CD8-positive, alpha-beta memory T cell (primary cell): ENCODE measurements around the gene COL1A1. TPM values are rescaled to one million over a fixed set of nuclear protein-coding genes. Genes with fewer than 3 reads are reported as not detected.

ENCODE experiments used
- CTCF ChIA-PET: fragments of 350-600 bp; sonication (Branson Sonifier 250); formaldehyde crosslinking; loops from one replicate; lab custom pipeline; 2021; ENCODE audit warnings: antibody characterized with exemption; lab: Charles Lee
- POLR2A ChIA-PET: fragments of 350-600 bp; sonication (Branson Sonifier 250); formaldehyde crosslinking; loops from one replicate; lab custom pipeline; 2021; ENCODE audit warnings: antibody characterized with exemption; lab: Charles Lee
- DNase-seq, 5 donors: peaks; one replicate each; pipeline versions ENCODE4 v3.0.0 to v3.0.0-alpha.2; 2020 to 2022; ENCODE audit warnings: mixed read lengths in 1 of 5
- H3K27ac ChIP-seq: one replicate; pipeline ENCODE4 v1.7.0; 2013; ENCODE audit warnings: low read depth, mild to moderate bottlenecking, low read length, moderate library complexity
- H3K27me3 ChIP-seq: 2 replicates; pipeline ENCODE4 v1.7.0; 2013; ENCODE audit warnings: low read length, mild to moderate bottlenecking; ENCODE audit not compliant: insufficient read depth, poor library complexity, severe bottlenecking
- H3K36me3 ChIP-seq: 2 replicates; pipeline ENCODE4 v1.7.0; 2013; ENCODE audit warnings: mild to moderate bottlenecking, low read length, moderate library complexity; ENCODE audit not compliant: insufficient read depth
- H3K4me1 ChIP-seq: 2 replicates; pipeline ENCODE4 v1.7.0; 2013; ENCODE audit warnings: mild to moderate bottlenecking, low read length, moderate library complexity; ENCODE audit not compliant: insufficient read depth
- H3K4me3 ChIP-seq: 2 replicates; pipeline ENCODE4 v1.7.0; 2013; ENCODE audit warnings: mild to moderate bottlenecking, low read length
- H3K9me3 ChIP-seq: 2 replicates; pipeline ENCODE4 v1.7.0; 2013; ENCODE audit warnings: mild to moderate bottlenecking, low read length
- H3K27ac Mint-ChIP-seq, 8 donors: one replicate each; pipeline ENCODE4 v1.8.0; 2020 to 2021; ENCODE audit warnings: mixed read lengths in 8 of 8, mild to moderate bottlenecking in 6 of 8, inconsistent platforms in 3 of 8, moderate library complexity in 3 of 8
- H3K27me3 Mint-ChIP-seq, 2 donors: one replicate each; pipeline ENCODE4 v1.8.0; 2020 to 2021; ENCODE audit warnings: mixed read lengths in 2 of 2, mild to moderate bottlenecking in 1 of 2, moderate library complexity in 1 of 2
- H3K36me3 Mint-ChIP-seq, 3 donors: one replicate each; pipeline ENCODE4 v1.8.0; 2020 to 2021; ENCODE audit warnings: mixed read lengths in 3 of 3, inconsistent platforms in 1 of 3, mild to moderate bottlenecking in 1 of 3
- H3K4me1 Mint-ChIP-seq, 3 donors: one replicate each; pipeline ENCODE4 v1.8.0; 2020 to 2021; ENCODE audit warnings: mixed read lengths in 3 of 3, inconsistent platforms in 1 of 3, mild to moderate bottlenecking in 1 of 3
- H3K4me3 Mint-ChIP-seq, 7 donors: one replicate each; pipeline ENCODE4 v1.8.0; 2020 to 2021; ENCODE audit warnings: mixed read lengths in 7 of 7, mild to moderate bottlenecking in 6 of 7, moderate library complexity in 4 of 7, inconsistent platforms in 2 of 7
- H3K9me3 Mint-ChIP-seq, 5 donors: one replicate each; pipeline ENCODE4 v1.8.0; 2020 to 2022; ENCODE audit warnings: mixed read lengths in 5 of 5, mild to moderate bottlenecking in 3 of 5, moderate library complexity in 2 of 5, inconsistent platforms in 1 of 5
- polyA plus RNA-seq: library from polyadenylated mRNA; unstranded; fragments of 300-500 nt; fragmentation: Illumina TruSeq; gene quantifications from one replicate; pipeline ENCODE4 v1.2.3, GENCODE V29; 2021
- total RNA-seq, 2 experiments: library from RNA; stranded (reverse); gene quantifications; one replicate each; pipeline ENCODE4 v1.2.3, GENCODE V29; 2021

Gene COL1A1
- total and polyA plus RNA-seq, 3 experiments from 2014 or later, result 0.39 to 0.42 TPM; not detected in 1

DNA sequence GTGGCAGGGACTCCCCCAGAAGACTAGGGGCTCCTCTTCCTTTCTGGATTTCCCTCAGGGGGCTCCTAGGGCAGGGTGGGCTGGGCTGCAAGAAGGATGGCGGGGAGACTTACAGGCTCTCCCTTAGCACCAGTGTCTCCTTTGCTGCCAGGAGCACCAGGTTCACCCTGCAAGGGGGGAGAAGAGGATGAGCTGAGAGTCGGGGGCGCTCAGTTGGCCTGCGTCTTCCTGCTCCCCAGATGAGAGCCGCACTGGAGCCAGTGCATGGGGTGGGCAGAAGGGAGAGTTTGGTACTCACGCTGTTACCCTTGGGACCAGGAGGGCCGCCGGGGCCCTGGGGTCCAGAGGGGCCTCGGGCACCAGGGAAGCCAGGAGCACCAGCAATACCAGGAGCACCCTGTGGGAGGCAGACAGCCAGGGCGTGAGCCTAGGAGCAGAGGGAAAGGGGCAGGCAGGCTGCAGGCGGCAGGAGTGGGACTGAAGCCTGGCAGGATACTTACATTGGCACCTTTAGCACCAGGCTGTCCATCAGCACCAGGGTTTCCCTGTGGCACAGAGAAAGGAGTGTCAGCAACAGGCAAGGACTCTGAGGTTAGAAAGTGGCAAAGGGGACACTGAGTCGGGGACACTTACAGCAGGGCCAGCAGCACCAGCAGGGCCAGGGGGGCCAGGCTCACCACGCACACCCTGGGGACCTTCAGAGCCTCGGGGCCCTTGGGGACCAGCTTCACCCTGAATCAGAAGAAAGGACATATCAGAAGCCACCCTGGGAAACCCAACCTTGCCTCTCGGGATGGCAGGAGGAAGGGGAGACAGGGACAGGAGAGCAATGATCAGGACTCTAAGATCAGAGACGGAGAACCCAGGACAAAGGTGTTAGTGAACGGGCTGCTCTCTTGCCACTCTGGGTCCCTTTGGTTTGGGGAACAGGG lies 6.2 kb downstream of the COL1A1 start:
- POLR2A ChIA-PET, result no interaction called here
- CTCF ChIA-PET, result no interaction called here

DNA sequence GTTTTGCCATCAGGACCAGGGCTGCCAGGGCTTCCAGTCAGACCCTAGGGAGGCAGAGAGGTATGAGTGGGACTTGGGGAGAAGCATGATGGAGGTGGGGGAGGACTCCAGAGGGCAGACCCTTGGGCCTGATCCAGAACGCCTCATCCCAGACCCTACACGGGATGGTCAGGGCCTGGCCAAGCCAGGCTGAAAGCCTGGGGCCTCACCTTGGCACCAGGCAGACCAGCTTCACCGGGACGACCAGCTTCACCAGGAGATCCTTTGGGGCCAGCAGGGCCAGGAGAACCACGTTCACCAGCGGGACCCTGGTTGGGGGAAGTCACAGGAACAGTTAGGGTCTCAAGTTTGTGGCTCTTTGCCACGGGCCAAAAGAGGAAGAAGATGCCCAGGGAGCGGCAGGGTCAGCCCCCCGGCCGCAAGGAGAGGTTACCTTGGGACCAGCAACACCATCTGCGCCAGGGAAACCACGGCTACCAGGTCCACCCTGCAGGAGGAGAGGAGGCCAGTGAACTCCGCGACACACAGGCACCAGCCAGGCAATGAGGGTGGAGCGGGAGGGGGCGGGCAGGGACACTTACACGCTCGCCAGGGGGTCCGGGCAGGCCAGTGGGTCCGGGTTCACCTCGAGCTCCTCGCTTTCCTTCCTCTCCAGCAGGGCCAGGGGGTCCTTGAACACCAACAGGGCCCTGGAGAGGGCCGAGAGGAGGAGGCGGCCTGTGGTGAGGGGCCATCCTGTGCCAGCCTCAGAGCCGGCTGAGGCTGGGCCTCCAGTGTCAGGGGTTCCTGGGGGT lies 7.1 kb downstream of the COL1A1 start:
- no peak for DNase-seq
- Histone ChIP-seq H3K27me3 (no peaks in the 10 kb centered on the region), H3K27ac (no peak overlapping the region), H3K4me1 (no peaks in the 10 kb centered on the region), H3K36me3 (no peaks in the 10 kb centered on the region), H3K9me3 (no peaks in the 10 kb centered on the region), H3K4me3 (no peak overlapping the region)
- H3K9me3 Mint-ChIP-seq, result no peaks in the 10 kb centered on the region
- H3K4me3 Mint-ChIP-seq, result no peak overlapping the region
- peaks cover 0 to 10% (median 3%) of the 10 kb centered on the region in 3 donors for H3K4me1 Mint-ChIP-seq
- no peaks in the 10 kb centered on the region for H3K36me3 Mint-ChIP-seq
- ChIA-PET POLR2A (no interaction called here), CTCF (no interaction called here)
- H3K27ac Mint-ChIP-seq, result peak overlapping the region in 1 of 8 donors; percentile 54
- H3K27me3 Mint-ChIP-seq, result peaks cover 5 to 10% of the 10 kb centered on the region in 2 donors

More for the DNA sequence above, 6.2 kb downstream of the COL1A1 start:
- Histone ChIP-seq H3K27ac (no peak overlapping the region), H3K4me1 (peaks cover 5% of the 10 kb centered on the region), H3K36me3 (no peaks in the 10 kb centered on the region), H3K4me3 (no peak overlapping the region), H3K27me3 (peaks cover 3% of the 10 kb centered on the region), H3K9me3 (no peaks in the 10 kb centered on the region)
- no peak for DNase-seq
- peak overlapping the region in 2 of 8 donors; percentile 4 to 7 for H3K27ac Mint-ChIP-seq
- no peak overlapping the region for H3K4me3 Mint-ChIP-seq
- peaks cover 5 to 10% of the 10 kb centered on the region in 2 donors for H3K27me3 Mint-ChIP-seq
- no peaks in the 10 kb centered on the region for H3K9me3 Mint-ChIP-seq
- peaks cover 5 to 16% (median 7%) of the 10 kb centered on the region in 3 donors for H3K4me1 Mint-ChIP-seq
- no peaks in the 10 kb centered on the region for H3K36me3 Mint-ChIP-seq

DNA sequence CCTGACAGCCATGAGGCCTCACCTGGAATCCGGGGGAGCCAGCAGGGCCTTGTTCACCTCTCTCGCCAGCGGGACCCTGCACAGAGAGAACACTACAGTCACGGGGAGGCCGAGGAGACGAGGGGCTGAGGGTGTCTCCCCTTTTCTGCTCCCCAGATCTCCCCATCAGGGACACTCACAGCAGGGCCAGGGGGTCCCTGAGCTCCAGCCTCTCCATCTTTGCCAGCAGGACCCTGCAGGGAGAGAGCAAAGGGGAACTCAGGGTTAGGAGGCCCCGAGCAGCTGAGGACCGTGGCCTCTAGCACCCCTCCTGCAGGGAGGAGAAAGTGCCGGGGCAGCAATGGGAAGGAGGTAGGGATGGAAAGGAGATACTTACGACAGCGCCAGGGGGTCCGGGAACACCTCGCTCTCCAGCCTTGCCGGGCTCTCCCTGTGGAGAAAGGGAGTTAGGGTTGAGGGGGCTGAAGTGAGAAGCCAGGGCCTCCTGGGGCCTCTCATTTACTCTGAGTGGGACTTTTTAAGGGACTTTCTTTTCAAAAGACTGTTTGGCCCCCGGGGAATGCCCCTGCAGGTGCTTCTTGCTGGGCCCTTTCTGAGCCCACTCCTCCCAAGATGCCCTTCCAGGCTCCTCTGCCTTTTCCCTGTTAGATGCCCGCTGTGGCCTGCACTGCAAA lies 8.7 kb downstream of the COL1A1 start:
- H3K4me1 Mint-ChIP-seq, result no peaks in the 10 kb centered on the region
- peaks cover 0 to 2% of the 10 kb centered on the region in 2 donors for H3K27me3 Mint-ChIP-seq
- DNase-seq, result no peak
- Histone ChIP-seq H3K4me1 (no peaks in the 10 kb centered on the region), H3K4me3 (no peak overlapping the region), H3K27me3 (no peaks in the 10 kb centered on the region), H3K27ac (no peak overlapping the region), H3K36me3 (no peaks in the 10 kb centered on the region), H3K9me3 (no peaks in the 10 kb centered on the region)
- ChIA-PET CTCF (no interaction called here), POLR2A (no interaction called here)
- H3K27ac Mint-ChIP-seq, result peak overlapping the region in 1 of 8 donors; percentile 10
- H3K9me3 Mint-ChIP-seq, result no peaks in the 10 kb centered on the region
- H3K36me3 Mint-ChIP-seq, result no peaks in the 10 kb centered on the region
- H3K4me3 Mint-ChIP-seq, result no peak overlapping the region

DNA sequence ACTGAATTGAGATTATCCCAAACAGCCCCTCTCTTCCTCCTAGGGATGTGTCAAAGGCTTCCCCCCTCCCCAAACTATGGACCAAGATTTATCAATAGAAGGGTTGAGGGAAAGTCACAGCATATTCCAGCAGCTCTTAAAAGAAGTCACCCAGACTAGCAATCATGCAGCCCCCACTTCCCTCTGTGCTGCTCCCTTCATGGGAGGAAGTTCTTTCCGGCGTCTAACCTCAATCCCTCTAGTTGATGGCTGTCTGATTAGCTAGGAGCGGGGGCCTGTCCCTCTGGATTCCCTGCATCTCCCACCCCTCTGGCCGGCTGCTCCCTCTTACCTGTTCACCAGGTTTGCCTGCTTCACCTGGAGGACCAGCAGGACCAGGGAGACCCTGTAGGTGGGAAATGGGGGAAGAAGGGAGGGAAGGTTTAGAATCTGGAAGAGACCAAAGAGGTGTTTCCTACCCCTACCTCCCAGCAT lies 9.2 kb downstream of the COL1A1 start:
- Histone ChIP-seq H3K36me3 (no peaks in the 10 kb centered on the region), H3K4me1 (no peaks in the 10 kb centered on the region), H3K4me3 (no peak overlapping the region), H3K9me3 (no peaks in the 10 kb centered on the region), H3K27me3 (no peaks in the 10 kb centered on the region), H3K27ac (no peak overlapping the region)
- no peak for DNase-seq
- Mint-ChIP-seq H3K27me3 (peaks cover 0 to 2% of the 10 kb centered on the region in 2 donors), H3K4me3 (no peak overlapping the region), H3K9me3 (no peaks in the 10 kb centered on the region), H3K27ac (peak overlapping the region in 1 of 8 donors; percentile 57), H3K4me1 (no peaks in the 10 kb centered on the region), H3K36me3 (no peaks in the 10 kb centered on the region)
- ChIA-PET CTCF (no interaction called here), POLR2A (no interaction called here)

DNA sequence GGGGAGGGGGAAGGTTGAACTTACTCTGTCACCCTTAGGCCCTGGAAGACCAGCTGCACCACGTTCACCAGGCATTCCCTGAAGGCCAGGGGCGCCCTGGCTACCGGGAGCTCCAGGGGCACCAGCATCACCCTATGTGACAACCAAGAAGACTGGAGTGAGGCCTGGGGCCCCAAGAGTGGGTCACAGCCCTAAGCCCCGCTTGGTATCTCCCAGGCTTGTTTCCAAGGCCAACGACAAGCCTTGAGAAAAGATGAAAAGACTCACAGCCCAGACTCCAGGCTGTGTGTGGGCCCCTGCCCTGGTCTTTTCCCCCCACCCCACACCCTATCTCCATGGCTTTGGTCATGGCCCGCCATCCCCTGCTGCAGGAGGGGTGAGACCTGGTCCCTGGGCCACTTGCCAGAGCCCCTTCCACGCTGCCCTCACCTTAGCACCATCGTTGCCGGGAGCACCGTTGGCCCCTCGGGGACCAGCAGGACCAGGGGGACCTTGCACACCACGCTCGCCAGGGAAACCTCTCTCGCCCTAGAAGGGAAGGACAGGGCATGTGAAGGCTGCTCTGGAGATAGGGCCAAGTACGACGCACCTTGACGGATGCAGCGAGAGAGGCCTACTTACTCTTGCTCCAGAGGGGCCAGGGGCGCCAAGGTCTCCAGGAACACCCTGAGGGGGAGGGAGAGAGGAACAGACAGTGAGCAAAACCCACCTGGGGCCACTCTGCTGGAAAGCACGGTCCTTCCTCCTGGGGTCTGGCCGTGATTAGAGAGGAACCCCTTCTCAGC lies 9.9 kb downstream of the COL1A1 start:
- Mint-ChIP-seq H3K9me3 (no peaks in the 10 kb centered on the region), H3K27ac (no peak overlapping the region), H3K36me3 (no peaks in the 10 kb centered on the region), H3K27me3 (peaks cover 0 to 2% of the 10 kb centered on the region in 2 donors), H3K4me1 (no peaks in the 10 kb centered on the region), H3K4me3 (no peak overlapping the region)
- H3K9me3 ChIP-seq, result no peaks in the 10 kb centered on the region
- POLR2A ChIA-PET, result no interaction called here
- H3K27ac ChIP-seq, result no peak overlapping the region
- H3K36me3 ChIP-seq, result no peaks in the 10 kb centered on the region
- H3K4me3 ChIP-seq, result no peak overlapping the region
- CTCF ChIA-PET, result interaction anchor here (1.4 kb wide), 1 partner anchor 8 kb away, joined by 4 read pairs; no protein-coding TSS in a partner anchor
- H3K4me1 ChIP-seq, result no peaks in the 10 kb centered on the region
- DNase-seq, result no peak
- H3K27me3 ChIP-seq, result no peaks in the 10 kb centered on the region

DNA sequence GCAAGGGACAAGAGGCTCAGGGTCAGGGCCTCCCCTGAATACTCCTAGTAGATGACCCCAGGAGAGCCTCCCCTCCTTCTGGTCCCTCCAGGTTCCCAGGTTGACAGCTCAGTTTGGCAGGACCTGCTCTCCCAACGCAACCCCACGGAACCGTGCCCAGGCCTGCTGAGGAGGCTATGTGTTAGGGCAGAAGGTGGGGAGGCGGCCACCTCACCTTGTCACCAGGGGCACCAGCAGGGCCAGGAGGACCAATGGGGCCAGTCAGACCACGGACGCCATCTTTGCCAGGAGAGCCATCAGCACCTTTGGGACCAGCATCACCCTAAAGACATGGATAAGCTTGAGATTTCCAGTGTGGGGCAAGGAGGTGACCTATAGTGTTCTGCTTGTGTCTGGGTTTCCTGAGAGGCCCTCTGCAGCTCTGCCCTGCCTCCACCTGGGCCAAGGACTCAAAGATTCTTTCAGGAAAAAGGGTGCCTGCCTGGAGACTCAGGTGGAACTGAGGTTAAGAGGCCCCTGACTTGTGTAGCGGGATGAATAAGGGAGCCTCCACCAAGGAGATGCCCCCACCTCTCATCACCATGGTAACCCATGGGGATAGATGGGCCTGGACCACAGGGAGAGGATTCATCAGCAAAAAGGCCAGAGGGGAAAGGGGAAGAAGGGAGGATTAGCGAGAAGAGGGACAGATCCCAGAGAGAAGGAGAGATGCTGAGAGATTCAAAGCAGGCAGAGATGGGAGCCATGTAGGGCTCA lies 10.7 kb downstream of the COL1A1 start:
- Histone ChIP-seq H3K27ac (no peak overlapping the region), H3K9me3 (no peaks in the 10 kb centered on the region), H3K4me1 (no peaks in the 10 kb centered on the region), H3K36me3 (no peaks in the 10 kb centered on the region), H3K4me3 (no peak overlapping the region), H3K27me3 (no peaks in the 10 kb centered on the region)
- Mint-ChIP-seq H3K27ac (peak overlapping the region in 2 of 8 donors; percentile 84 to 85), H3K9me3 (no peaks in the 10 kb centered on the region), H3K27me3 (peaks cover 0 to 2% of the 10 kb centered on the region in 2 donors), H3K4me3 (no peak overlapping the region), H3K4me1 (no peaks in the 10 kb centered on the region), H3K36me3 (no peaks in the 10 kb centered on the region)
- POLR2A ChIA-PET, result no interaction called here
- DNase-seq, result no peak
- CTCF ChIA-PET, result interaction anchor here (1.4 kb wide), 1 partner anchor 9 kb away, joined by 4 read pairs; no protein-coding TSS in a partner anchor

DNA sequence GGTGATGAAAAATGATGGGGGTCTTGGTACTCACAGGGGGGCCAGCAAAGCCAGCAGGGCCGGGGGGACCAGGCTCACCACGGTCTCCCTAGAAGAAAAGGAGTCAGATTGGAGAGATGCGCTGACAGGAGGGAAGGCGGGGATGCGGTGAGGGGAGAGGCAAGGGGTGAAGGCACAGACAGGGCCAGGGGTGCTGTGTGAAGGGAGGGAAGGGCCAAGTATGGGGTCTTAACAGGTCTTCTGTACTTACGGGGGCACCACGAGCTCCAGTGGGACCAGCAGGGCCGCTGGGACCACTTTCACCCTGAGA lies 11.2 kb downstream of the COL1A1 start:
- ChIA-PET CTCF (interaction anchor here (1.4 kb wide), 1 partner anchor 10 kb away, joined by 4 read pairs; no protein-coding TSS in a partner anchor), POLR2A (no interaction called here)
- H3K36me3 Mint-ChIP-seq, result no peaks in the 10 kb centered on the region
- H3K4me3 Mint-ChIP-seq, result no peak overlapping the region
- H3K4me1 Mint-ChIP-seq, result no peaks in the 10 kb centered on the region
- no peaks in the 10 kb centered on the region for H3K9me3 Mint-ChIP-seq
- H3K27ac Mint-ChIP-seq, result no peak overlapping the region
- no peaks in the 10 kb centered on the region for H3K9me3 ChIP-seq
- H3K4me1 ChIP-seq, result no peaks in the 10 kb centered on the region
- no peak overlapping the region for H3K4me3 ChIP-seq
- H3K27ac ChIP-seq, result no peak overlapping the region
- no peaks in the 10 kb centered on the region for H3K27me3 ChIP-seq
- no peaks in the 10 kb centered on the region for H3K36me3 ChIP-seq
- H3K27me3 Mint-ChIP-seq, result peaks cover 0 to 2% of the 10 kb centered on the region in 2 donors
- no peak for DNase-seq
